ENCODE data around the gene EIF4E2.

DNA sequence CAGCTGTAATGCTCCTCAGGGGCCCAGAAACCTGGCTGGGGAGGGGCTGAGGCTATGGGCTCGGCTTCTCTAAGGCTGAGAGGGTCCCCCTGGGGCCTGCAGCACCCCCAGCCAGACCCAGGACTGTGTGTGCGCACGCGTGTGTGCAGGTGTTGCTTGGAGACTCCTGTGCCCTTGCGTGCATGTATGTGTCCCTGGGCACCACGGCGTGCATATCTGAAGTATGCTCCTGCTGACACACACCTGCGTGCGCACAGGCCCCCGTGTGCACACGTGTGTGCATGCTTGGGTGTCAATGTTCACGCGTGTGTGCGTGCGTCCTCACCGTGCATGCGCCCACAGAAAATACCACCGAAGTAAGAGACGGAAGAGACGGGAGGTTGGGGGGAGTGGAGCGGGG lies 48.0 kb upstream of the EIF4E2 start:
- no peak for TF ChIP-seq GATA2 (IDR thresholded peaks at IDR 0.05; ENCODE audit: insufficient read depth, insufficient read length, low read depth, low read length)
- no peak for TF ChIP-seq POLR2AphosphoS5 (IDR thresholded peaks at IDR 0.05; ENCODE audit: insufficient read depth, low read depth, low read length)
- TF ChIP-seq, protein P1, sequence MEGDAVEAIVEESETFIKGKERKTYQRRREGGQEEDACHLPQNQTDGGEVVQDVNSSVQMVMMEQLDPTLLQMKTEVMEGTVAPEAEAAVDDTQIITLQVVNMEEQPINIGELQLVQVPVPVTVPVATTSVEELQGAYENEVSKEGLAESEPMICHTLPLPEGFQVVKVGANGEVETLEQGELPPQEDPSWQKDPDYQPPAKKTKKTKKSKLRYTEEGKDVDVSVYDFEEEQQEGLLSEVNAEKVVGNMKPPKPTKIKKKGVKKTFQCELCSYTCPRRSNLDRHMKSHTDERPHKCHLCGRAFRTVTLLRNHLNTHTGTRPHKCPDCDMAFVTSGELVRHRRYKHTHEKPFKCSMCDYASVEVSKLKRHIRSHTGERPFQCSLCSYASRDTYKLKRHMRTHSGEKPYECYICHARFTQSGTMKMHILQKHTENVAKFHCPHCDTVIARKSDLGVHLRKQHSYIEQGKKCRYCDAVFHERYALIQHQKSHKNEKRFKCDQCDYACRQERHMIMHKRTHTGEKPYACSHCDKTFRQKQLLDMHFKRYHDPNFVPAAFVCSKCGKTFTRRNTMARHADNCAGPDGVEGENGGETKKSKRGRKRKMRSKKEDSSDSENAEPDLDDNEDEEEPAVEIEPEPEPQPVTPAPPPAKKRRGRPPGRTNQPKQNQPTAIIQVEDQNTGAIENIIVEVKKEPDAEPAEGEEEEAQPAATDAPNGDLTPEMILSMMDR (IDR thresholded peaks at IDR 0.05; ENCODE audit: extremely low read depth in 1 of 2, insufficient read depth in 1 of 2, low read depth in 1 of 2, low read length in 2 of 2): no peak

Measured in endothelial cell of umbilical vein (primary cell).